Thyroid gland (tissue), 4 donors: Measurements from ENCODE around the gene SEZ6L.

Experiments used
- CTCF ChIP-seq, 6 experiments: fragments of 200-600 bp in 3 of 6; fragments of 450-650 bp in 3 of 6; sonication (generic) in 3 of 6; IDR thresholded peaks; one replicate each; pipeline ENCODE4 v1.5.1; 2016 to 2019; ENCODE audit warnings: antibody characterized with exemption in 6 of 6, mild to moderate bottlenecking in 2 of 6, inconsistent platforms in 1 of 6, moderate library complexity in 1 of 6
- POLR2A ChIP-seq, 2 donors: fragments of 450-650 bp; IDR thresholded peaks; one replicate each; pipeline ENCODE4 v1.6.1; 2017; ENCODE audit warnings: antibody characterized with exemption in 2 of 2, mild to moderate bottlenecking in 2 of 2, moderate library complexity in 1 of 2

- no peak for TF ChIP-seq CTCF (IDR thresholded peaks at IDR 0.05)
- no peak for TF ChIP-seq POLR2A (IDR thresholded peaks at IDR 0.05)
Measured at GRCh38 chr22:26383968-26384556, 214.8 kb downstream of the SEZ6L start.
